ENCODE data around the gene ETDC. TPM values are rescaled to one million over a fixed set of nuclear protein-coding genes. Genes with fewer than 3 reads are reported as not detected.
A peak's percentile ranks its signal among the peaks of the same experiment; 100 is the strongest.
"Not testable (repeated sequence)": the region's sequence is repeated elsewhere in the genome, so short reads cannot be mapped to it uniquely, and the experiment has no call there.

Gene ETDC
- total RNA-seq, 2 experiments from 2014 or later: not detected

DNA sequence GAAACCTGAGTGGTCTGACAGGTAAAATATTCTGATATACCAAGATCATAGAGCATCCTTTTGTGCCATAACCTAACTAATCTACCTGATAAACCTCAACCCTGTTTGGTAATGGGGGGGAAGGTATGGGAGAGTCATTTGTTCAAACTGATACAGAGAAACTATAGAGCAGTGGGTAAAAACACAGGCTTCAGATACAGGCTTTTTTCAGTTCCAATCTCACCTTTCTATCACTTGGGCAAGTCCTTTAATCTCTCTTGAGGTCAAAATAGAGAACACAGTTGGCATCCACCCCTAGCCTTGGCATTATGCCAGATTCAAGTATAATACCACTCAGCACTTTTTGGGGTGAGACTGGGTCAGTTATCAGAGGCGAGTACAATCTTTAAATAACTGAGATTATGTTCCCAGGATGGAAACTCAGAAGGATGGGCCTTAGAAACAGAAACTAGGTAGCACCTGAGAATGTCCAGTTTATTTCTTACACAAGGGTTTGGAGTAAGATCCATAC lies 880 bp upstream of the ETDC start:
- no peak for DNase-seq
- Mint-ChIP-seq H3K4me3 (no peak overlapping the region), H3K27me3 (ENCODE audit: low read depth) (no peaks in the 10 kb centered on the region), H3K27ac (no peak overlapping the region), H3K4me1 (ENCODE audit: low read depth) (peaks cover 4% of the 10 kb centered on the region), H3K9me3 (ENCODE audit: insufficient read depth) (no peaks in the 10 kb centered on the region), H3K36me3 (ENCODE audit: low read depth) (peaks cover 3% of the 10 kb centered on the region)
- ChIA-PET POLR2A (no interaction called here), CTCF (no interaction called here)
- no peak for ATAC-seq

DNA sequence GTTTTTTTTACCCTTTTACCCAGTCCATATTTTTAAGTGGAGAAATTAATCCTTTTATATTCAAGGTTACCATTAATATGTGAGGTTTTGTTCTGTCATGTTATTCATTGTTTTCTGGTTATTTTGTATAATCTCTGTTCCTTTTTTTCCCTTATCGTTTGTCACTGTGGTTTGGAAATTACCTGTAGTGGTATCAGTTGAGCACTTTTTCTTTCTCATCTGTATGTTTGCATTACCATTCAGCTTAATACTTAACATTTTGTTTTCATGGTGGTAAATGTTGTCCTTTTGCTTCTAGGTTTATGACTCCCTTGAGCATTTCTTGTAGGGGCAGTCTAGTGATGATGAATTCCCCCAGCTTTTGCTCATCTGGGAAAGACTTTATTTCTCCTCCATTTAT lies 6.6 kb downstream of the ETDC start:
- no peaks in the 10 kb centered on the region for H3K27me3 Mint-ChIP-seq (ENCODE audit: low read depth)
- H3K27ac Mint-ChIP-seq: no peak overlapping the region
- ChIA-PET POLR2A (no interaction called here), CTCF (no interaction called here)
- no peak for DNase-seq
- peaks cover 29% of the 10 kb centered on the region for H3K36me3 Mint-ChIP-seq (ENCODE audit: low read depth)
- ATAC-seq: no peak
- peaks cover 17% of the 10 kb centered on the region for H3K9me3 Mint-ChIP-seq (ENCODE audit: insufficient read depth)
- H3K4me3 Mint-ChIP-seq: no peak overlapping the region
- no peaks in the 10 kb centered on the region for H3K4me1 Mint-ChIP-seq (ENCODE audit: low read depth)

DNA sequence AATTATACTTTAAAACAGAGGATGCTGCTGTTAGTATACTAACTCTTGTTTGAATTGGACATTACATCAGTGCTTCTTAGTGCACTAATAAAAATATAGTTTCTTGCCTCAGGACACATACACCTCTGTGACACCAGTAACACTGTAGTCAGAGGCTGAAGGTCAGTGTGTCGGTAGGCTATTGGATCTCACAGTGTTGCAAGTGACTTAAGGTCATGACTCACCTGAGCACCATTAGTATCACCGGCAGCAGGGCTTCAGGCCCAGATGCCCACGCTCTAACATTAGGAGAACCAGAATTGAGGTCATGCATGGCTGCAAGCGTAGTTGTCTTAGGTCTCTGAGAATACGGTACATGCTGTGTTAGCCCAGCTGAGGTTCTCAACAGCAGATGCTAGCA lies 15.2 kb downstream of the ETDC start:
- Mint-ChIP-seq H3K9me3 (ENCODE audit: insufficient read depth) (peaks cover 17% of the 10 kb centered on the region), H3K36me3 (ENCODE audit: low read depth) (peaks cover 65% of the 10 kb centered on the region), H3K27ac (no peak overlapping the region), H3K4me3 (no peak overlapping the region), H3K4me1 (ENCODE audit: low read depth) (no peaks in the 10 kb centered on the region), H3K27me3 (ENCODE audit: low read depth) (no peaks in the 10 kb centered on the region)
- POLR2A ChIA-PET: no interaction called here
- DNase-seq (no peak), ATAC-seq (no peak)
- CTCF ChIA-PET: no interaction called here

DNA sequence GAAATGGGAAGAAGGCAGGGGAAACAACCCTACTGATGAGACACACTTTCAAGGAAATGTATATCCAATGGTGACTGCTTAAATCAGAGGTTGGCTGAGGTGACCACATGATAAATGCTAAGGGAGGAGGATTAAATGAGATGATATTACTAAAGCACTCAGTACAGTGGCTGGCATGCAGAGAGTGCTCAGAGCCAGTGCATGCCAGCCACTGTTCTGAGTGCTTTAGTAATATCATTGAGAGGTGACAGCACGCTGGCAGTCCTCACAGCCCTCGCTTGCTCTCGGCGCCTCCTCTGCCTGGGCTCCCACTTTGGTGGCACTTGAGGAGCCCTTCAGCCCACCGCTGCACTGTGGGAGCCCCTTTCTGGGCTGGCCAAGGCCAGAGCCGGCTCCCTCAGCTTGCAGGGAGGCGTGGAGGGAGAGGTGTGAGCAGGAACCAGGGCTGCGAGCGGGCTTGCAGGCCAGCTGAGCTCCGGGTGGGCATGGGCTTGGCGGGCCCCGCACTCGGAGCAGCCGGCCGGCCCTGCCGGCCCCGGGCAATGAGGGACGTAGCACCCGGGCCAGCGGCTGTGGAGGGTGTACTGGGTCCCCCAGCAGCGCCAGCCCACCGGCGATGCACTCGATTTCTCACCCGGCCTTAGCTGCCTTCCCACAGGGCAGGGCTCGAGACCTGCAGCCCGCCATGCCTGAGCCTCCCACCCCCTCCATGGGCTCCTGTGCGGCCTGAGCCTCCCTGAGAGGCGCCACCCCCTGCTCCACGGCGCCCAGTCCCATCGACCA lies 15.9 kb downstream of the ETDC start:
- H3K4me1 Mint-ChIP-seq (ENCODE audit: low read depth); H3K4me3 Mint-ChIP-seq; DNase-seq; POLR2A ChIA-PET; H3K27ac Mint-ChIP-seq; ATAC-seq; CTCF ChIA-PET; H3K27me3 Mint-ChIP-seq (ENCODE audit: low read depth): not testable (repeated sequence)
- Mint-ChIP-seq H3K36me3 (ENCODE audit: low read depth) (peaks cover 68% of the 10 kb centered on the region), H3K9me3 (ENCODE audit: insufficient read depth) (peaks cover 17% of the 10 kb centered on the region)

DNA sequence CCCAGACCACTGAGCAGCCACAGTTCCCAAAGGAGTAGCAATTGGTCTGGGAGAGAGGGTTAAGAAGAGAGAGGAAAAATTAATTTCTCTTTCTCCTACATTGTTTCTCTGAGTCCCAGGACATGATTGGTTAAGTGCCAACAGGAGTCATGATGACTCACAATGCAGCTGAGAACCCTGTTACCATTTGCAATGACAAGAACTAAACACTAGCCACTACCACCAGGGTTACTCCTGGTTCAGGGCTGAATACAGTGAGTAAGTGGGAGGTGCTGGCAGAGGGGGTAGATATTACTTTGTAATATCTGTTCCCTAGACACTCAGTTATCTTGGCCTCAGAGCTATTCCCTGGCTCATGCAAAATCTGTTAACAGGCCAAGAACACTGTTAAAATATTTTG lies 18.0 kb downstream of the ETDC start:
- Mint-ChIP-seq H3K4me3 (no peak overlapping the region), H3K4me1 (ENCODE audit: low read depth) (no peaks in the 10 kb centered on the region), H3K9me3 (ENCODE audit: insufficient read depth) (peaks cover 11% of the 10 kb centered on the region), H3K36me3 (ENCODE audit: low read depth) (peaks cover 62% of the 10 kb centered on the region), H3K27ac (no peak overlapping the region), H3K27me3 (ENCODE audit: low read depth) (no peaks in the 10 kb centered on the region)
- POLR2A ChIA-PET: no interaction called here
- CTCF ChIA-PET: no interaction called here
- ATAC-seq: no peak
- DNase-seq: no peak

DNA sequence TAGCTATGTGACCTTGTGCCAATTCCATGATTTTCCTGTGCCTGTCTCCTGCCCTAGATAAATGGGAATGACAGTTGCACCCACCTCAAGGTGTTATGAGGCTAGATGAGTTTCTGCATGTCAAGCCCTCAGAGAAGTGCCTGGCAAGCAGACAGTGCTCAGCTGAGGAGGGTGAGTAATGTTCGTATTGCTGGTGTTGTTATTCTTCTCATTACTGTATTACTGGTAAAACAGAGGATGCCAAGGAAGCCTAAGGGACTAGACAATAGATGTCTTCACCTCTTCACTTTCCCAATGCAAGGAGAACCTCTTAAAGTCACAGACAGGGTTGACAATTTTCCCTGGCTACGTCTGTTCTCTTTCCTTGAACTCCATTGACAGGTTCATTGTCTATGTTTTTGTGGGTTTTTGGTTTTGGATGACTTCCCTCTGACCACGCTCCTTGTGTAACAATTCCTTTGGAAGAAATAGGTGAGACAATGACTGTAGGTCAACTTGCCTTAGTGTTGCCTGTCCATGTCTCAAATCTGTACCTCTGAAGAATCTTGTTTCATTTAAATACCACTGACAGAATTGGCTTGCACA lies 19.2 kb downstream of the ETDC start:
- ATAC-seq (no peak), DNase-seq (no peak)
- no peaks in the 10 kb centered on the region for H3K27me3 Mint-ChIP-seq (ENCODE audit: low read depth)
- H3K27ac Mint-ChIP-seq: no peak overlapping the region
- ChIA-PET POLR2A (no interaction called here), CTCF (no interaction called here)
- no peak overlapping the region for H3K4me3 Mint-ChIP-seq
- no peaks in the 10 kb centered on the region for H3K4me1 Mint-ChIP-seq (ENCODE audit: low read depth)
- H3K9me3 Mint-ChIP-seq (ENCODE audit: insufficient read depth): peaks cover 7% of the 10 kb centered on the region
- peaks cover 64% of the 10 kb centered on the region for H3K36me3 Mint-ChIP-seq (ENCODE audit: low read depth)

DNA sequence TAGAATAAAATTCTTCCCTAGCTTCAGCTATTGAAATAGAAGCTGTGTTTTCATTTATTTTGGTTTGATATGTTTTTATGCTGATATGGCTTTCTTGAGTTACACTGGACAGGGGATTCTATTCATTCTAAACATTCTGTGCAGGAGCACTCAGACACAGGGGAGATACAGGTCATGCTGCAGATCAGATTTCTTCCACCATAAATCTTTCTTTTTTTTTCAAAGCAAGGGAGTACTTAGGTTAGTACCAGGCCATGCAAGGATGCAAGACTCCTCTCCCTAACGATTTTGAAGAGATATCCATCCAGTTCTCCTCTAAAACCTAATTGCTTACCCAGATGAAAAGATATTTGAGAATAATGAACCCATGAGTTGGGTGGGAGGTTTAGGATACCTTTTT lies 21.4 kb downstream of the ETDC start:
- Mint-ChIP-seq H3K9me3 (ENCODE audit: insufficient read depth) (peaks cover 5% of the 10 kb centered on the region), H3K36me3 (ENCODE audit: low read depth) (peaks cover 63% of the 10 kb centered on the region), H3K27me3 (ENCODE audit: low read depth) (no peaks in the 10 kb centered on the region), H3K27ac (no peak overlapping the region), H3K4me3 (no peak overlapping the region), H3K4me1 (ENCODE audit: low read depth) (no peaks in the 10 kb centered on the region)
- DNase-seq: no peak
- POLR2A ChIA-PET: no interaction called here
- CTCF ChIA-PET: no interaction called here
- ATAC-seq: no peak

DNA sequence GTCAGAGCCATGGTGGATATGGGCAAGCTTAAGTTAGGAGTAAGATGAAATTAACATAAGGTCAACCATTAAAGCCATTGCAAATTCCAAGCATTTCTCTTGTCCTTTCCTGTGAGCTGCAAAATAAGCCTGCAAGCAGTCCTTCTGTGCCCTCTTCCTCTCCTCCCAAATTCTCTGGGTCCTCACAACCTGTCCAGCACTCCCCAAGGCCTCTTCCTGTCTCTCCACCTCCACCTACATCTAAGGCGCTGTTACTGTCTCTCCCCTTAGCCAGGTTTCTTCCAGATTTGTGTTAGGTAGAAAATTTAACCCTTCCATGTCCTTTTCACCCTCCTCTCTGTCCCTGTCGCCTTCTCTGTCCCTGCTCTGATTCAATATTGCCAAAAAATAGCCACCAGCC lies 22.2 kb downstream of the ETDC start:
- no peaks in the 10 kb centered on the region for H3K4me1 Mint-ChIP-seq (ENCODE audit: low read depth)
- DNase-seq (no peak), ATAC-seq (no peak)
- ChIA-PET CTCF (no interaction called here), POLR2A (no interaction called here)
- no peak overlapping the region for H3K4me3 Mint-ChIP-seq
- H3K27me3 Mint-ChIP-seq (ENCODE audit: low read depth): no peaks in the 10 kb centered on the region
- peaks cover 5% of the 10 kb centered on the region for H3K9me3 Mint-ChIP-seq (ENCODE audit: insufficient read depth)
- peaks cover 57% of the 10 kb centered on the region for H3K36me3 Mint-ChIP-seq (ENCODE audit: low read depth)
- H3K27ac Mint-ChIP-seq: no peak overlapping the region

DNA sequence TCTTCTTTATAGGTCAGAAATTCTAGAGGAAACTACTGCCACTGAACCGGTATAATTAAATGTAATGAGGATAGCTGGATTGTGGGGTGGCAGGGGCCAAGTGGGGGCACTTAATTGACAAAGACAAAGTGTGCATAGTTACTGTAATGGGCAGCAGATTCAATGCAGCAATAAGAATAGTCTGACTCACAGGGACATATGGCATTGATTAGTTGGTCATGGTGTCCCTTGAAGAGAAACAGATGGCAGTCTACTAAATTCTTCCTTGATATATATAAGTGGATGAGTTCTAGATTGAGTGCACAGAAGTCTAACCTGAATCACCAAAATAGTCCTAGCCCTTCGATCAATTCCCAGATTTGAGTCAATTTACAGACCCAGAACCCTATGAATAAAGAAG lies 31.6 kb downstream of the ETDC start:
- Mint-ChIP-seq H3K36me3 (ENCODE audit: low read depth) (peaks cover 49% of the 10 kb centered on the region), H3K27ac (no peak overlapping the region), H3K4me3 (peak overlapping the region; percentile 84), H3K27me3 (ENCODE audit: low read depth) (no peaks in the 10 kb centered on the region), H3K9me3 (ENCODE audit: insufficient read depth) (no peaks in the 10 kb centered on the region), H3K4me1 (ENCODE audit: low read depth) (peaks cover 52% of the 10 kb centered on the region)
- DNase-seq (no peak), ATAC-seq (no peak)
- ChIA-PET POLR2A (no interaction called here), CTCF (no interaction called here)

DNA sequence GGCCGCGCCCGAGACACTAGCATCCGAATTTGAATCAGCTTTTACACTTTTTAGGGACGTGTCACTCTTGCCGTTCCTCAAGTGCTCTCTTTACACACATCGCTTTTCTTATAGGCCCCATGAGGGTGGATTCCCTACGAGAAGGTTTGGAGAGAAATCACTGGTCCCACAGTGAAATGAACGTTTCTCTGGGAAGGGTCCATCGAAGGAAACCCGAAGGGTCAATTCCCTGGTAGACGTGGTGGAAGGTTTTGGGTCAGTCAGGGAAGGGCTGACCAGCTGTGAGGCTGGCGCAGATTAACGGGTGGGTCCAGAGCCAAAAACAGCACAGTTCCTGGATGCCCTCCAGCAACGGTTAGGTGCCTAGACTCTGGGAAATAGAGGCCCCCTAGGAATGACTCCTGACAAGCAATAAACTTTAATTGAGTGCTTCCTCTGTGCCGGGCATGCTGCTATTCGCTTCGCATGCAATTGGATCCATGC lies 35.9 kb downstream of the ETDC start:
- ChIA-PET POLR2A (no interaction called here), CTCF (no interaction called here)
- H3K27me3 Mint-ChIP-seq (ENCODE audit: low read depth): no peaks in the 10 kb centered on the region
- H3K9me3 Mint-ChIP-seq (ENCODE audit: insufficient read depth): no peaks in the 10 kb centered on the region
- peak overlapping the region; percentile 57 for H3K27ac Mint-ChIP-seq
- DNase-seq (no peak), ATAC-seq (no peak)
- peak overlapping the region; percentile 84 for H3K4me3 Mint-ChIP-seq
- H3K36me3 Mint-ChIP-seq (ENCODE audit: low read depth): peaks cover 47% of the 10 kb centered on the region
- peaks cover 44% of the 10 kb centered on the region for H3K4me1 Mint-ChIP-seq (ENCODE audit: low read depth)

DNA sequence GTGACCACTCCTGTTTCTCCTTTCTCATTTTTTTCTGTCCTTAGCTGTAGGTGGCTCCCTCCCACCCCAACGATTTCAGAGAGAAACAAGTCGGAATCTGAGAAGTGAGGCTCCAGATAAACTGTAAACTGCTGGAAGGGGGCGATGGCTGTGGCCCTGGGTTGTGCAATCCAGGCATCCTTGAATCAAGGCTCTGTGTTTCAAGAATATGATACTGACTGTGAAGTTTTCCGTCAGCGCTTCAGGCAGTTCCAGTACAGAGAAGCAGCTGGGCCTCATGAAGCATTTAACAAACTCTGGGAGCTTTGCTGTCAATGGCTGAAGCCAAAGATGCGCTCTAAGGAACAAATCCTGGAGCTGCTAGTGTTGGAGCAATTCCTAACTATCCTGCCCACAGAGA lies 37.7 kb downstream of the ETDC start:
- H3K9me3 Mint-ChIP-seq (ENCODE audit: insufficient read depth): no peaks in the 10 kb centered on the region
- H3K4me3 Mint-ChIP-seq: no peak overlapping the region
- H3K4me1 Mint-ChIP-seq (ENCODE audit: low read depth): peaks cover 28% of the 10 kb centered on the region
- ATAC-seq (no peak), DNase-seq (no peak)
- H3K27me3 Mint-ChIP-seq (ENCODE audit: low read depth): no peaks in the 10 kb centered on the region
- peaks cover 42% of the 10 kb centered on the region for H3K36me3 Mint-ChIP-seq (ENCODE audit: low read depth)
- H3K27ac Mint-ChIP-seq: no peak overlapping the region
- POLR2A ChIA-PET: interaction anchor here (1.1 kb wide), 1 partner anchor 174 kb away, joined by 3 read pairs; no protein-coding TSS in a partner anchor
- CTCF ChIA-PET: interaction anchor here (1.5 kb wide), 1 partner anchor 33 kb away, joined by 3 read pairs; no protein-coding TSS in a partner anchor

DNA sequence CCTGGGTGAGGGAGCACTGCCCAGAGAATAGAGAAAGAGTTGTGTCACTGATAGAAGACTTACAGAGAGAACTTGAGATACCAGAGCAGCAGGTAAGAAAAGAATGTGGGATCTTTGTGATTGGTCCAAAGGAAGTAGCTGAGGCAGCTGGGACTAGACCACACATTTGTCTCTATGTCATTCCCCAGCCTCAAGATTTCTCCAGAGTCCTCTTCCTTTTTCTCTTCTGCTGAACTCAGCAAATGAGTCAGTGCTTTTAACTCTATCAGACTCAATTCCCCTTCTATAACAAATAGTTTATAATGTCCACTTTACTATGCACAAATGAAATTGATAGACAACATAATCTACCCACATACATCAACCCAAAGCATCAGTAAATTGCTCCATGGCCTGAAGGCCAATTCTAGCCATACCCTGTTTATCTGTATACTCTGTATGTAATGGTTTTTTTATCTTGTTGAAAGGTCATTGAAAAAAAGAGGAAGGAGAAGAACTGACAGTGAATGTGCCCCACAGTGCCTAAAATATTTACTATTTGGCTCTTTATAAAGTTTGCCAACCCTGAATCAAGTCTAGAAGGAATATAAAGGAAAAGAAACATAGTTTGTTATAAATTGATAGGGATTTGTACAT lies 38.2 kb downstream of the ETDC start:
- DNase-seq (no peak), ATAC-seq (no peak)
- POLR2A ChIA-PET: interaction anchor here (0.6 kb wide), 1 partner anchor 38 kb away, joined by 3 read pairs; no protein-coding TSS in a partner anchor
- Mint-ChIP-seq H3K27me3 (ENCODE audit: low read depth) (no peaks in the 10 kb centered on the region), H3K27ac (no peak overlapping the region), H3K9me3 (ENCODE audit: insufficient read depth) (no peaks in the 10 kb centered on the region), H3K4me1 (ENCODE audit: low read depth) (peaks cover 24% of the 10 kb centered on the region), H3K4me3 (no peak overlapping the region), H3K36me3 (ENCODE audit: low read depth) (peaks cover 39% of the 10 kb centered on the region)
- CTCF ChIA-PET: interaction anchor here (1.5 kb wide), 1 partner anchor 32 kb away, joined by 3 read pairs; no protein-coding TSS in a partner anchor

All from activated CD8-positive, alpha-beta T cell treated with anti-CD3 and anti-CD28 coated beads, Interleukin-2, amount 10 ng/mL, durations not matched to agents 7 days and 5 days (primary cell).